ENCODE data around the gene COBL.

DNA sequence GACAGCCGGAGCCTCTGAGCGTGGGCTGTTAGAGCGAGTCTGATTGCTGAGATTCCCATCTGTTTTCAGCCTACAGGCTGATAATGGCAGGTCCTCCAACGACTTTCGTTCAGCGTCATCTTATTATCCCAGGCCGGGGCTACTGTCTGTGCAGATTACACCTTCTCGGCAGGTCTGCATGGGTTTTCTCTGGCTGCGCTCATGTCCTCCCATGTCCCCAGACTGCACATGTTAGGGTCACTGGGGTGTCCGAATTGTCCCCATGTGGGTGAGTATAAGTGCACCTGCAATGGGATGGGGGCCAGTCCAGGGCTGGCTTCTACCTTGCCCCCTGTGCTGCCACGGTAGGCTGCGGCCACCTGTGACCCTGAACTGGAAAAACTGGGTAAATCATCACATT, 257.8 kb downstream of the COBL start:
- TF ChIP-seq, protein P1, sequence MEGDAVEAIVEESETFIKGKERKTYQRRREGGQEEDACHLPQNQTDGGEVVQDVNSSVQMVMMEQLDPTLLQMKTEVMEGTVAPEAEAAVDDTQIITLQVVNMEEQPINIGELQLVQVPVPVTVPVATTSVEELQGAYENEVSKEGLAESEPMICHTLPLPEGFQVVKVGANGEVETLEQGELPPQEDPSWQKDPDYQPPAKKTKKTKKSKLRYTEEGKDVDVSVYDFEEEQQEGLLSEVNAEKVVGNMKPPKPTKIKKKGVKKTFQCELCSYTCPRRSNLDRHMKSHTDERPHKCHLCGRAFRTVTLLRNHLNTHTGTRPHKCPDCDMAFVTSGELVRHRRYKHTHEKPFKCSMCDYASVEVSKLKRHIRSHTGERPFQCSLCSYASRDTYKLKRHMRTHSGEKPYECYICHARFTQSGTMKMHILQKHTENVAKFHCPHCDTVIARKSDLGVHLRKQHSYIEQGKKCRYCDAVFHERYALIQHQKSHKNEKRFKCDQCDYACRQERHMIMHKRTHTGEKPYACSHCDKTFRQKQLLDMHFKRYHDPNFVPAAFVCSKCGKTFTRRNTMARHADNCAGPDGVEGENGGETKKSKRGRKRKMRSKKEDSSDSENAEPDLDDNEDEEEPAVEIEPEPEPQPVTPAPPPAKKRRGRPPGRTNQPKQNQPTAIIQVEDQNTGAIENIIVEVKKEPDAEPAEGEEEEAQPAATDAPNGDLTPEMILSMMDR (IDR thresholded peaks at IDR 0.05) = no peak
- no peak for TF ChIP-seq POLR2A (IDR thresholded peaks at IDR 0.05)
